Measurements from ENCODE around the gene UNC13C.
A peak's percentile ranks its signal among the peaks of the same experiment; 100 is the strongest.
"Not testable (repeated sequence)": the region's sequence is repeated elsewhere in the genome, so short reads cannot be mapped to it uniquely, and the experiment has no call there.

Gene UNC13C

GRCh38 chr15:53978253-53978906 is at the start of gene UNC13C:
Gene UNC13C, plus strand, starts transcription at chr15:53978441. Its CDS starts 34,463 bp downstream, at chr15:54012904.
- Histone ChIP-seq H3K36me3 (ENCODE audit: control insufficient read depth, insufficient read depth, low read length) (no peaks in the 10 kb centered on the region), H3K27me3 (replicated peaks; ENCODE audit: control insufficient read depth, insufficient read depth, low read length) (no peaks in the 10 kb centered on the region)
- DNase-seq (ENCODE audit: extremely low read depth, insufficient read length): peak; percentile 6

GRCh38 chr15:53936137-53936536 is 42.1 kb upstream of the UNC13C start:
- no peaks in the 10 kb centered on the region for H3K36me3 ChIP-seq (ENCODE audit: control insufficient read depth, insufficient read depth, low read length)
- no peak for TF ChIP-seq CTCF (IDR thresholded peaks at IDR 0.05; ENCODE audit: insufficient read depth, low read length, poor library complexity, severe bottlenecking)
- DNase-seq (ENCODE audit: extremely low read depth, insufficient read length): no peak
- H3K4me3 ChIP-seq (replicated peaks; ENCODE audit: low read depth, low read length): no peak overlapping the region
- H3K27me3 ChIP-seq (replicated peaks; ENCODE audit: control insufficient read depth, insufficient read depth, low read length): no peaks in the 10 kb centered on the region

More at GRCh38 chr15:53978253-53978906, at the start of gene UNC13C:
- H3K4me3 ChIP-seq (replicated peaks; ENCODE audit: low read depth, low read length): no peak within 1 kb of the TSS
- TF ChIP-seq CTCF (IDR thresholded peaks at IDR 0.05; ENCODE audit: insufficient read depth, low read length, poor library complexity, severe bottlenecking): no peak

GRCh38 chr15:53937632-53938031 is 40.6 kb upstream of the UNC13C start:
- H3K27me3 ChIP-seq (replicated peaks; ENCODE audit: control insufficient read depth, insufficient read depth, low read length); H3K36me3 ChIP-seq (ENCODE audit: control insufficient read depth, insufficient read depth, low read length); DNase-seq (ENCODE audit: extremely low read depth, insufficient read length); H3K4me3 ChIP-seq (replicated peaks; ENCODE audit: low read depth, low read length): not testable (repeated sequence)

- H3K36me3 ChIP-seq (ENCODE audit: control insufficient read depth, insufficient read depth, low read length): no peaks in the 10 kb centered on the region
- no peak overlapping the region for H3K4me3 ChIP-seq (replicated peaks; ENCODE audit: low read depth, low read length)
- H3K27me3 ChIP-seq (replicated peaks; ENCODE audit: control insufficient read depth, insufficient read depth, low read length): no peaks in the 10 kb centered on the region
- no peak for DNase-seq (ENCODE audit: extremely low read depth, insufficient read length)
- no peak for TF ChIP-seq CTCF (IDR thresholded peaks at IDR 0.05; ENCODE audit: insufficient read depth, low read length, poor library complexity, severe bottlenecking)
Observed at GRCh38 chr15:53950572-53950971, 27.7 kb upstream of the UNC13C start.

GRCh38 chr15:53955396-53955795 is 22.8 kb upstream of the UNC13C start:
- no peaks in the 10 kb centered on the region for H3K27me3 ChIP-seq (replicated peaks; ENCODE audit: control insufficient read depth, insufficient read depth, low read length)
- TF ChIP-seq CTCF (IDR thresholded peaks at IDR 0.05; ENCODE audit: insufficient read depth, low read length, poor library complexity, severe bottlenecking): no peak
- no peaks in the 10 kb centered on the region for H3K36me3 ChIP-seq (ENCODE audit: control insufficient read depth, insufficient read depth, low read length)
- no peak for DNase-seq (ENCODE audit: extremely low read depth, insufficient read length)
- no peak overlapping the region for H3K4me3 ChIP-seq (replicated peaks; ENCODE audit: low read depth, low read length)

GRCh38 chr15:53962646-53963561 is 15.3 kb upstream of the UNC13C start:
- Histone ChIP-seq H3K4me3 (replicated peaks; ENCODE audit: low read depth, low read length) (no peak overlapping the region), H3K27me3 (replicated peaks; ENCODE audit: control insufficient read depth, insufficient read depth, low read length) (no peaks in the 10 kb centered on the region), H3K36me3 (ENCODE audit: control insufficient read depth, insufficient read depth, low read length) (no peaks in the 10 kb centered on the region)
- TF ChIP-seq CTCF (IDR thresholded peaks at IDR 0.05; ENCODE audit: insufficient read depth, low read length, poor library complexity, severe bottlenecking): peak; percentile 70
- DNase-seq (ENCODE audit: extremely low read depth, insufficient read length): no peak

All from GM06990 (cell line).